IPS-20b (cell line): ENCODE results near the gene SCG3.
"Not testable (repeated sequence)": the region's sequence is repeated elsewhere in the genome, so short reads cannot be mapped to it uniquely, and the experiment has no call there.

Source experiments
- H3K27ac ChIP-seq: one replicate; pipeline ENCODE4 v1.5.1; 2013; ENCODE audit warnings: low read length
- H3K27me3 ChIP-seq: 2 replicates; pipeline ENCODE4 v1.6.1; 2013; ENCODE audit warnings: mild to moderate bottlenecking, low read length, inconsistent platforms; ENCODE audit not compliant: insufficient read depth
- H3K36me3 ChIP-seq: 2 replicates; pipeline ENCODE4 v1.6.1; 2013; ENCODE audit warnings: low read depth, mild to moderate bottlenecking, inconsistent platforms, low read length, moderate library complexity; ENCODE audit not compliant: insufficient read depth
- H3K4me1 ChIP-seq: 2 replicates; pipeline ENCODE4 v1.6.1; 2013; ENCODE audit warnings: mild to moderate bottlenecking, control low read depth, inconsistent platforms, low read length, moderate library complexity; ENCODE audit not compliant: insufficient read depth
- H3K4me3 ChIP-seq: 2 replicates; pipeline ENCODE4 v1.5.1; 2013; ENCODE audit warnings: mild to moderate bottlenecking, low read length, inconsistent platforms
- H3K9ac ChIP-seq: 2 replicates; pipeline ENCODE4 v1.6.1; 2013; ENCODE audit warnings: low read depth, mild to moderate bottlenecking, inconsistent platforms, low read length, moderate library complexity
- H3K9me3 ChIP-seq: 2 replicates; pipeline ENCODE4 v1.6.1; 2013; ENCODE audit warnings: mild to moderate bottlenecking, low read depth, low read length, inconsistent platforms; ENCODE audit not compliant: insufficient read depth

The SCG3 gene

GRCh38 chr15:51681303-51681963, at the start of gene SCG3:
Gene SCG3 (plus strand): TSS chr15:51681503. CDS start chr15:51681756, 253 bp downstream.
- Histone ChIP-seq H3K9me3 (no peaks in the 10 kb centered on the region), H3K27ac (peak within 1 kb of the TSS; percentile 85), H3K4me3 (peak within 1 kb of the TSS; percentile 86), H3K9ac (peak within 1 kb of the TSS; percentile 93; the same call in 1 of the 2 replicates), H3K4me1 (peaks cover 3% of the 10 kb centered on the region; the same call in 1 of the 2 replicates), H3K36me3 (peaks cover 5% of the 10 kb centered on the region; the same call in 1 of the 2 replicates), H3K27me3 (no peaks in the 10 kb centered on the region)

DNA sequence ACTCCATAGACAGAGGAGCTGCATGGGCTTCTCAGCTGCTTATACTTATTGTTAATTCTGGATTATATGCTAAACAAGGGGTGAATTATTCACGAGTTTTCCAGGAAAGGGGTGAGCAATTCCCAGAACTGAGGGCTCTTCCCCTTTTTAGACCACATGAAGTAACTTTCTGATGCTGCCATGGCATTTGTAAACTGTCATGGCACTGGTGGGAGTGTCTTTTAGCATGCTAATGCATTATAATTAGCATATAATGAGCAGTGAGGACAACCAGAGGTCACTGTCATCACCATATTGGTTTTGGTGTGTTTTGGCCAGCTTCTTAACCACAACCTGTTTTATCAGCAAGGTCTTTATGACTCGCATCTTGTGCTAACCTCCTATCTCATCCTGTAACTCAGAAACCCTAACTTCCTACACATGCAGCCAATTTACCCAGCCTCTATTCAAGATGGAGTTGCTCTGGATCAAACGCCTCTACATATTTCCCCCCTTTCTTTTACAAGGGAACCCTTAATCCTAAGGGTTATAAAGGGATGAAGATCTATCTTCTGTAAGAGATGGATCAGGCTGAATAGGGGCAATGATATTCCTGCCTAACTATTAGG, 46.6 kb upstream of the SCG3 start:
- Histone ChIP-seq H3K9me3 (no peaks in the 10 kb centered on the region), H3K27ac (no peak overlapping the region), H3K9ac (no peak overlapping the region), H3K27me3 (peaks cover 9% of the 10 kb centered on the region), H3K4me1 (no peaks in the 10 kb centered on the region), H3K4me3 (no peak overlapping the region), H3K36me3 (no peaks in the 10 kb centered on the region)

GRCh38 chr15:51641490-51642130, 39.7 kb upstream of the SCG3 start:
- H3K9me3 ChIP-seq: no peaks in the 10 kb centered on the region
- H3K4me1 ChIP-seq: no peaks in the 10 kb centered on the region
- no peak overlapping the region for H3K9ac ChIP-seq
- H3K36me3 ChIP-seq: no peaks in the 10 kb centered on the region
- no peak overlapping the region for H3K27ac ChIP-seq
- no peaks in the 10 kb centered on the region for H3K27me3 ChIP-seq
- H3K4me3 ChIP-seq: no peak overlapping the region

- Histone ChIP-seq H3K9ac (no peak overlapping the region), H3K27me3 (no peaks in the 10 kb centered on the region), H3K4me1 (no peaks in the 10 kb centered on the region), H3K36me3 (no peaks in the 10 kb centered on the region), H3K9me3 (no peaks in the 10 kb centered on the region), H3K4me3 (no peak overlapping the region), H3K27ac (no peak overlapping the region)
Observed at GRCh38 chr15:51642696-51643095, 38.6 kb upstream of the SCG3 start.

DNA sequence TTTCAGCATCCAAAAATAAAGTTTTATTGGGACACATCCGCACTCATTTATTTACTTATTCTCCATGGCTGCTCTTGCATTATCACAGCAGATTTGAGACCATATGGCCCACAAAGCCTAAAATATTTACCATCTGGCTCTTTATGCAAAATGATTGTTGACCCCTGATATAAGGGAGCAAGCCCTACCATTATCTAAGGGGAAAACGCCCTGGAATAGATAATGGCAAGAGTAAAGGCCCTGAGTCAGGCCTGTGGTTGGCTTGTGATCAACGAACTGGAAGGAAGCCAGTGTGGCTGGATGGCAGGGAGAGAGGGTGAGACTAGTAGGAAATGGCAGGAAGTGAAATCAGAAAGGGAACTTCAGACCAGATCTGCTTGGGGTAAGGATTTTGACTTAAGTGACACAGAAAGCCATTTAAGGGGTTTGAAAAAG, 34.2 kb upstream of the SCG3 start:
- Histone ChIP-seq H3K4me1 (no peaks in the 10 kb centered on the region), H3K9ac (no peak overlapping the region), H3K9me3 (no peaks in the 10 kb centered on the region), H3K4me3 (no peak overlapping the region), H3K36me3 (no peaks in the 10 kb centered on the region), H3K27me3 (no peaks in the 10 kb centered on the region), H3K27ac (no peak overlapping the region)

- H3K27me3 ChIP-seq, H3K4me3 ChIP-seq, H3K9ac ChIP-seq, H3K9me3 ChIP-seq, H3K27ac ChIP-seq, H3K36me3 ChIP-seq, H3K4me1 ChIP-seq: not testable (repeated sequence)
Observed at GRCh38 chr15:51648101-51648500, 33.2 kb upstream of the SCG3 start.

GRCh38 chr15:51648643-51649042, 32.7 kb upstream of the SCG3 start:
- not testable (repeated sequence) for H3K27me3 ChIP-seq, H3K9ac ChIP-seq, H3K36me3 ChIP-seq, H3K4me3 ChIP-seq, H3K9me3 ChIP-seq, H3K4me1 ChIP-seq, H3K27ac ChIP-seq

DNA sequence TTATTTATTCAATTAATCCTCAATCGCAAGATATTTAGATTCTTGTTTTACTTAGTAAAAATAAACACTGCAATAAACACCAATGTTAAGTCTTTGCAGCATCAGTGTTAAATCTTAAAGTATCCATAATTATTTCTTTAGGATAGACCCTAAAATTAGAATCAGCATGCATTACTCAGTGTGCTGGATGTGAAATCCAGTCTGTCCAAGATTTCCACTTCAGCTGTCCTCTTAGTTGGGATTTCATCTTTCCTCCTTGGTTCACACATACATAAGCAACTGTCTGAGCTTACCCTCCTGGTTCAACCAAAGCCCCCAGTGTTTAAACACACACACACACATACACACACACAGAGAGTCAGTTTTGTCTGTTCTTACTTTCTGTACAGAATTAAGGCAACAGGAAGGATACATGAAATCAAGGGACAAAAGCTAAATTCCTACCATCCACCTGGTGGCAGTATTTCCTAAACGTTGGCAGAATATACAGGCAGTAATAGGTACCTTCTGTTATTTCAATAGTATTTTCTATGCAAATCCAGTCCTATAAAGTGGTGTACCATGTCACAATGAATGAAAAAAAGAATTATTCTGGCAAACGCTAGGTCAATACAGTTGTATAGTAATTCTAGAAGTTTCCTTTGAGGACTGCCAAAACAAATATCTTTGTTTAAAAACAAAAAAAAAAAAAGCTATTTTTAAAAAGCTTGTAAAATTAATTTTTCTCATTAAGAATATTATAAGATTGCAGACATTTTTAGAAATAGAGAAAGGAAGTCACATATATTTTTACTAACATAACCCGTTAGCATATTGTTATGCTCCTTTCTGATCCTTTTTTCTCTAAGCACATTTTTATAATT, 31.4 kb upstream of the SCG3 start:
- Histone ChIP-seq H3K27ac (no peak overlapping the region), H3K27me3 (no peaks in the 10 kb centered on the region), H3K36me3 (no peaks in the 10 kb centered on the region), H3K4me1 (peaks cover 3% of the 10 kb centered on the region; the same call in 1 of the 2 replicates), H3K9ac (no peak overlapping the region), H3K9me3 (no peaks in the 10 kb centered on the region), H3K4me3 (no peak overlapping the region)

DNA sequence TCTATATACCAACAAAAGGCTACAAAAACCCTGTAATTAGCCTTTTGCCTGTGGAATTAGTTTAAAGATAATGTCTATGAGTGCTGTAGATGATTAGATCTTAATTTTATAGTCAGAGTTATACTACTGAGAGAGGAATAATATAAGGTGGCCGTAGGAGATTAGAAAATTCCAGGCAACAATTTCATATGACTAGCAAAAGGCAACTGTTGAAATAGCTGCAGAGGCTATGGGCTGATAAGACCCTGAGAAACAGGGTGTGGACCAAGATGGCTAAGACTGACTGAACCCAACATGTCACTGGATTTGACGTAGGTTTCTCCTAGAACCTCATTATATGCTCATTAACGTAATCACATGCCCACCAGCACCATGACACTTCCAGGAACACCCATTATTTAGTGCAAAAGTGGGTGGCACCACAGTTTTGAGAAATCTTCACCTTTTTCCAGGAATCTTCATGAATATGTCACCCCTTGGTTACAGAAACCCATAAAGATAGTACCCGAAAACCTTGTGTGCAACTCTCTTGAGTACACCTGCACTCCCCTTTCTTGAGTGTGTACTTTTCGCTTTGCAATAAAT, 29.1 kb upstream of the SCG3 start:
- Histone ChIP-seq H3K36me3 (no peaks in the 10 kb centered on the region), H3K4me1 (peaks cover 3% of the 10 kb centered on the region; the same call in 1 of the 2 replicates), H3K27ac (no peak overlapping the region), H3K27me3 (no peaks in the 10 kb centered on the region), H3K9ac (no peak overlapping the region), H3K4me3 (no peak overlapping the region), H3K9me3 (no peaks in the 10 kb centered on the region)

- not testable (repeated sequence) for H3K27ac ChIP-seq, H3K4me1 ChIP-seq, H3K27me3 ChIP-seq, H3K9me3 ChIP-seq, H3K36me3 ChIP-seq, H3K9ac ChIP-seq, H3K4me3 ChIP-seq
Observed at GRCh38 chr15:51655401-51656057, 25.8 kb upstream of the SCG3 start.

DNA sequence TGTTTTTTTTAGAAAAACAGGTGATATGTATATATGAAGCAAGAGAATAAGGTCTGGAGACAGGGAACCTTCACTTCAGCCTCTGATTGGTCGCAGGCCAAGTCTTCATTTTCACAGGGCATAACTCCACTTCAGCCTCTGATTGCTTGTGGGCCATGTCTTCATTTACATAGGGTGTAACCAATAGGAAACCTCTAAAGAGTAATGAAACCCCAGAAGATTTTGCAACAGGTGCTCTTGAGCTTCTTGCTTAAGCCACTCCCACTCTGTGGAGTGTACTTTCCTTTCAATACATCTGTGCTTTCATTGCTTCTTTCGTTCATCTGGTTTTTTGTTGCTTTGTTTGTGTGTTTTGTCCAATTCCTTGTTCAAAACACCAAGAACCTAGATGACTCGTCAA, 22.6 kb upstream of the SCG3 start:
- no peak overlapping the region for H3K4me3 ChIP-seq
- no peaks in the 10 kb centered on the region for H3K36me3 ChIP-seq
- no peak overlapping the region for H3K9ac ChIP-seq
- H3K27ac ChIP-seq: no peak overlapping the region
- H3K27me3 ChIP-seq: no peaks in the 10 kb centered on the region
- H3K4me1 ChIP-seq: peaks cover 3% of the 10 kb centered on the region; the same call in 1 of the 2 replicates
- no peaks in the 10 kb centered on the region for H3K9me3 ChIP-seq
